Prostate gland (tissue), 2 donors: ENCODE results near the gene ZNF215.

ENCODE experiments used
- CTCF ChIP-seq, 4 experiments: fragments of 200-600 bp in 2 of 4; fragments of 450-650 bp in 2 of 4; sonication (generic) in 2 of 4; IDR thresholded peaks; 1 replicate in 3 of 4; 2 replicates in 1 of 4; pipeline ENCODE4 v1.5.1; 2016 to 2019; ENCODE audit warnings: antibody characterized with exemption in 4 of 4, mild to moderate bottlenecking in 2 of 4, moderate library complexity in 2 of 4
- POLR2AphosphoS5 ChIP-seq: sonication (generic); formaldehyde crosslinking; IDR thresholded peaks from one replicate; pipeline ENCODE4 v1.6.1; 2017; ENCODE audit warnings: antibody characterized with exemption

DNA sequence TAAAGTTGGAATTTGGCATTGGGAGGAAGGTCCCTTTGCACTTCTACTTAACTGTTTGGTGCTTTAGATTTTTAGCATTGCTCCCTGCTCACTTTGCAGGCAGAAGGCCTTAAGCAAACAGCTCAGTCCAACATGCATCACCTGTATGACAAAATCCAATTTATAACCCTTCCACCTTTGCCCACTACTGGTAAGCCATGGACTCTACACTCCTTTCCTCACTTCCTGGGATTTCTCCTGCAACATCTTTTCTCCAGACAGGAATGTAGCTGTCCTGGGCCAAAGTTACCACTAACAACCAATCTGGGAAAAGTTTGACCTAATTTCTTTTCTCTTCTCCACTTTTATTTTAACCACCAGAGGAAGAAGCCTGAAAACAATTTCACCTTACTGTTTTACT is 32.1 kb upstream of the ZNF215 start:
- TF ChIP-seq CTCF (IDR thresholded peaks at IDR 0.05) (no peak), POLR2AphosphoS5 (no peak)
